HG03025 (cell line): ENCODE measurements around the gene FGL2.
"Not testable (repeated sequence)": the region's sequence is repeated elsewhere in the genome, so short reads cannot be mapped to it uniquely, and the experiment has no call there.

Experiments used
- ATAC-seq: cut with Tn5 transposase; IDR thresholded peaks from one replicate; pipeline ENCODE4 v1.9.1; 2021; ENCODE audit warnings: mild to moderate bottlenecking, moderate library complexity; ENCODE audit not compliant: unreplicated experiment, low FRiP score

Gene FGL2

GRCh38 chr7:77199013-77199966 is at the start of gene FGL2:
FGL2 (minus strand) TSS chr7:77199819; CDS start chr7:77199793, 26 bp downstream.
- no peak for ATAC-seq

- no peak for ATAC-seq
Observed at GRCh38 chr7:77248154-77248553, 48.5 kb upstream of the FGL2 start.

GRCh38 chr7:77247206-77247850 is 47.7 kb upstream of the FGL2 start:
- no peak for ATAC-seq

GRCh38 chr7:77246026-77246640 is 46.5 kb upstream of the FGL2 start:
- no peak for ATAC-seq

- no peak for ATAC-seq
Observed at GRCh38 chr7:77245015-77245755, 45.6 kb upstream of the FGL2 start.

- ATAC-seq: no peak
Observed at GRCh38 chr7:77244222-77244934, 44.8 kb upstream of the FGL2 start.

- no peak for ATAC-seq
Observed at GRCh38 chr7:77242554-77242953, 42.9 kb upstream of the FGL2 start.

- no peak for ATAC-seq
Observed at GRCh38 chr7:77242068-77242467, 42.4 kb upstream of the FGL2 start.

GRCh38 chr7:77239471-77239870 is 39.9 kb upstream of the FGL2 start:
- ATAC-seq: no peak

GRCh38 chr7:77238703-77239136 is 39.1 kb upstream of the FGL2 start:
- ATAC-seq: no peak

GRCh38 chr7:77235276-77235675 is 35.7 kb upstream of the FGL2 start:
- ATAC-seq: no peak

GRCh38 chr7:77232467-77232866 is 32.8 kb upstream of the FGL2 start:
- no peak for ATAC-seq

GRCh38 chr7:77228795-77229194 is 29.2 kb upstream of the FGL2 start:
- not testable (repeated sequence) for ATAC-seq

- ATAC-seq: no peak
Observed at GRCh38 chr7:77226357-77226839, 26.8 kb upstream of the FGL2 start.

- ATAC-seq: no peak
Observed at GRCh38 chr7:77223261-77223660, 23.6 kb upstream of the FGL2 start.

GRCh38 chr7:77222819-77223218 is 23.2 kb upstream of the FGL2 start:
- no peak for ATAC-seq

GRCh38 chr7:77222065-77222464 is 22.4 kb upstream of the FGL2 start:
- ATAC-seq: no peak

- ATAC-seq: not testable (repeated sequence)
Observed at GRCh38 chr7:77219701-77220331, 20.2 kb upstream of the FGL2 start.

GRCh38 chr7:77217474-77218185 is 18.0 kb upstream of the FGL2 start:
- ATAC-seq: no peak
